OCI-LY7 (cell line): ENCODE results near the gene ARHGEF12.

Source experiments
- CTCF ChIP-seq: fragments of 200-600 bp; sonication (generic); conservative IDR thresholded peaks from 2 replicates; pipeline ENCODE4 v1.5.1; 2014; ENCODE audit warnings: mild to moderate bottlenecking, antibody characterized with exemption, low read length, moderate library complexity, mixed read lengths
- EZH2phosphoT487 ChIP-seq: fragments of 200-600 bp; sonication (generic); IDR thresholded peaks from 2 replicates; pipeline ENCODE4 v1.6.1; 2018; ENCODE audit warnings: low read depth, borderline replicate concordance, mild to moderate bottlenecking, mixed run types, antibody characterized with exemption, low read length, moderate library complexity, mixed read lengths

GRCh38 chr11:120385110-120385509, 48.9 kb downstream of the ARHGEF12 start:
- TF ChIP-seq CTCF: no peak
- no peak for TF ChIP-seq EZH2phosphoT487
